Measurements from ENCODE around the gene MAGEL2. TPM values are rescaled to one million over a fixed set of nuclear protein-coding genes. Genes with fewer than 3 reads are reported as not detected.

MAGEL2 gene
- total RNA-seq, 1 experiment from 2014 or later = 9.2 TPM

DNA sequence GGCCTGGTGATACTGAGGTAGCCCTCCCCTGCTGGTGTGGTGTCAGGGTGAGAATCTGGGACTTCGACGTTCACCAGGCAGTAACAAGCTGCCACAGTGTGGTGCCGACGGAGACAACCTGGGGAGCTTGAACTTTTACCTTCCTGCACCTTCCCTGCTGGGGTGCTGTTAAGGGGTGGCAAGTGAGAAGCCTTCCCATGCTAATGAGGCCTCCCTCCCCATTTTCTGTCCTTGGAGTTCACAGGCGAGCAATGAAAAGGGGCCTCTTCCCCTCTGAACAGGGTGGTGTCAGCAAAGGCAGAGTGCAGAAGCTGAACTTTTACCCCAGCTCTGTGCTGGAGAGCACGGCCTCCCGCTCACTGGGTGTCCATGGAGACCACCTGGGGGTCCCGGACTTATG is 13.5 kb downstream of the MAGEL2 start:
- TF ChIP-seq, protein P1, sequence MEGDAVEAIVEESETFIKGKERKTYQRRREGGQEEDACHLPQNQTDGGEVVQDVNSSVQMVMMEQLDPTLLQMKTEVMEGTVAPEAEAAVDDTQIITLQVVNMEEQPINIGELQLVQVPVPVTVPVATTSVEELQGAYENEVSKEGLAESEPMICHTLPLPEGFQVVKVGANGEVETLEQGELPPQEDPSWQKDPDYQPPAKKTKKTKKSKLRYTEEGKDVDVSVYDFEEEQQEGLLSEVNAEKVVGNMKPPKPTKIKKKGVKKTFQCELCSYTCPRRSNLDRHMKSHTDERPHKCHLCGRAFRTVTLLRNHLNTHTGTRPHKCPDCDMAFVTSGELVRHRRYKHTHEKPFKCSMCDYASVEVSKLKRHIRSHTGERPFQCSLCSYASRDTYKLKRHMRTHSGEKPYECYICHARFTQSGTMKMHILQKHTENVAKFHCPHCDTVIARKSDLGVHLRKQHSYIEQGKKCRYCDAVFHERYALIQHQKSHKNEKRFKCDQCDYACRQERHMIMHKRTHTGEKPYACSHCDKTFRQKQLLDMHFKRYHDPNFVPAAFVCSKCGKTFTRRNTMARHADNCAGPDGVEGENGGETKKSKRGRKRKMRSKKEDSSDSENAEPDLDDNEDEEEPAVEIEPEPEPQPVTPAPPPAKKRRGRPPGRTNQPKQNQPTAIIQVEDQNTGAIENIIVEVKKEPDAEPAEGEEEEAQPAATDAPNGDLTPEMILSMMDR (conservative IDR thresholded peaks at IDR 0.05) = no peak
- Histone ChIP-seq H4K5ac (ENCODE audit: insufficient read length, low read depth, low read length) (no peak overlapping the region), H3K14ac (ENCODE audit: insufficient read depth, low read length) (no peak overlapping the region), H4K20me1 (ENCODE audit: control insufficient read depth, insufficient read depth, insufficient read length) (no peaks in the 10 kb centered on the region), H2BK120ac (ENCODE audit: low read depth, low read length, poor library complexity, severe bottlenecking) (no peak overlapping the region), H2AK5ac (ENCODE audit: insufficient read length, low read length) (no peak overlapping the region), H3K9ac (ENCODE audit: extremely low read depth, insufficient read length, low read length) (no peak overlapping the region), H3T11ph (ENCODE audit: low read length) (no peak overlapping the region), H2BK20ac (ENCODE audit: low read depth, low read length, poor library complexity, severe bottlenecking) (no peak overlapping the region), H2BK5ac (ENCODE audit: insufficient read length, low read length) (no peak overlapping the region), H3K4me1 (ENCODE audit: insufficient read depth, low read length) (no peaks in the 10 kb centered on the region), H3K23ac (ENCODE audit: insufficient read length, low read depth, low read length) (no peak overlapping the region), H4K91ac (ENCODE audit: insufficient read length, low read depth, low read length) (no peak overlapping the region), H3K4ac (ENCODE audit: low read depth, low read length) (no peak overlapping the region), H3K27me3 (ENCODE audit: insufficient read depth, low read length) (no peaks in the 10 kb centered on the region; the same call in 1 of the 2 replicates), H4K8ac (replicated peaks; ENCODE audit: insufficient read length, low read depth, low read length) (no peak overlapping the region), H3K27ac (ENCODE audit: insufficient read length, low read depth, low read length) (no peak overlapping the region), H2AFZ (ENCODE audit: low read length) (no peak overlapping the region), H3K56ac (ENCODE audit: insufficient read length, low read depth, low read length) (no peak overlapping the region), H3K18ac (ENCODE audit: insufficient read length, low read depth, low read length) (no peak overlapping the region), H2BK12ac (ENCODE audit: insufficient read length, low read depth, low read length) (no peak overlapping the region), H3K9me3 (ENCODE audit: control insufficient read depth, low read depth, low read length) (peaks cover 17% of the 10 kb centered on the region), H2BK15ac (ENCODE audit: low read depth, low read length) (no peak overlapping the region), H3K79me1 (ENCODE audit: insufficient read depth, low read depth, low read length, poor library complexity, severe bottlenecking) (no peaks in the 10 kb centered on the region), H3K23me2 (ENCODE audit: insufficient read length, low read depth, low read length, poor library complexity, severe bottlenecking) (no peaks in the 10 kb centered on the region), H3K79me2 (ENCODE audit: insufficient read depth, low read length) (no peaks in the 10 kb centered on the region), H3K4me2 (ENCODE audit: insufficient read depth, insufficient read length, low read length) (no peak overlapping the region)
- no peak overlapping the region for H3K27ac Mint-ChIP-seq
- no peak for DNase-seq
- H3K9me3 Mint-ChIP-seq = peaks cover 58 to 74% of the 10 kb centered on the region in 2 experiments
- peaks cover 0 to 4% (median 0%) of the 10 kb centered on the region in 3 experiments; a peak in 2 of 7 replicates for H3K36me3 Mint-ChIP-seq (ENCODE audit: insufficient read depth in 1 of 3, low read depth in 3 of 3)
- no peak overlapping the region for H3K4me3 Mint-ChIP-seq
- H3K4me1 Mint-ChIP-seq = no peaks in the 10 kb centered on the region; a peak in 1 of 4 replicates
- H3K27me3 Mint-ChIP-seq (ENCODE audit: low read depth) = peaks cover 45% of the 10 kb centered on the region
- no CpG with 5 or more reads among the region's 8 CpGs for WGBS (ENCODE audit: extremely low coverage, insufficient read length, low lambda C conversion rate)

Measured in H9 (cell line).